ENCODE results near the gene SYNE2. TPM values are rescaled to one million over a fixed set of nuclear protein-coding genes. Genes with fewer than 3 reads are reported as not detected.

SYNE2 gene
- total and polyA plus RNA-seq, 2 of the 8 experiments (the other 6 are each of a cell fraction or from before 2014, with no cell fraction given): 32.6 to 46.1 TPM

DNA sequence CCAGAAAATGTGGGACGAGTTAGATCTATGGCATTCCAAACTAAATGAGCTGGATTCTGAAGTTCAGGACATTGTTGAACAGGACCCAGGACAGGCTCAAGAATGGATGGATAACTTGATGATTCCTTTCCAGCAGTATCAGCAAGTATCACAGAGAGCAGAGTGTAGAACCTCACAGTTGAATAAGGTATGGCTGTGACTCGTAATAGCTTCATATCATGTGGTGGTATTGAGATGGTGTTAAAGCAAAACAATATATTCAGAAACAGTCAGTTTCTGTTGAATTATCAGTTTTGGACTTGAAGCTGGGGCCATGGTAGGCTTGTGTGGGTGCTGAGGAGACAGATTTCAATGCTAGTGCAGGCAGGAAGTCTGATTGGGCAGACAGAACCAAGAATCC is 227.6 kb downstream of the SYNE2 start:
- Histone ChIP-seq H3K36me3 (ENCODE audit: control insufficient read depth in 2 of 4, insufficient read depth in 4 of 4, low read length in 3 of 4) (peaks cover 4 to 17% (median 12%) of the 10 kb centered on the region in 4 experiments; a peak in 5 of 8 replicates), H3K14ac (ENCODE audit: insufficient read length) (no peak overlapping the region), H3K27ac (ENCODE audit: low read depth, low read length) (no peak overlapping the region), H3K4me1 (replicated peaks in 1 of 4; ENCODE audit: control insufficient read depth in 3 of 4, insufficient read depth in 4 of 4, low read length in 3 of 4) (no peaks in the 10 kb centered on the region), H2AK5ac (ENCODE audit: low read depth, low read length) (no peak overlapping the region), H4K5ac (ENCODE audit: insufficient read length, low read depth, low read length) (no peak overlapping the region), H3K79me2 (ENCODE audit: control insufficient read depth in 1 of 2, insufficient read depth in 2 of 2, low read length in 2 of 2) (no peaks in the 10 kb centered on the region), H4K91ac (replicated peaks; ENCODE audit: insufficient read length, low read length) (no peak overlapping the region), H3K4me2 (ENCODE audit: insufficient read depth in 1 of 2, low read depth in 2 of 2, low read length in 2 of 2) (no peak overlapping the region), H2BK12ac (ENCODE audit: low read depth, low read length) (no peak overlapping the region), H3K79me1 (ENCODE audit: low read depth, low read length) (no peaks in the 10 kb centered on the region), H2BK120ac (replicated peaks; ENCODE audit: low read depth, low read length) (no peak overlapping the region), H3K23ac (ENCODE audit: insufficient read length) (no peak overlapping the region), H2BK5ac (ENCODE audit: low read depth, low read length) (no peak overlapping the region), H3K9ac (replicated peaks in 1 of 4; ENCODE audit: extremely low read depth in 1 of 4, low read depth in 3 of 4, low read length in 3 of 4) (no peak overlapping the region), H3K56ac (replicated peaks; ENCODE audit: insufficient read length, low read depth, low read length) (no peak overlapping the region), H3K18ac (ENCODE audit: extremely low read depth, low read length) (no peak overlapping the region), H2AFZ (ENCODE audit: low read length) (no peak overlapping the region), H2BK15ac (ENCODE audit: low read length) (no peak overlapping the region), H4K20me1 (replicated peaks in 1 of 2; ENCODE audit: control insufficient read depth in 1 of 2, insufficient read depth in 2 of 2, low read length in 2 of 2) (no peaks in the 10 kb centered on the region), H2BK20ac (ENCODE audit: low read length) (no peak overlapping the region), H3K9me3 (ENCODE audit: insufficient read depth in 2 of 2, low read depth in 1 of 2, low read length in 1 of 2) (no peaks in the 10 kb centered on the region), H3K4ac (replicated peaks; ENCODE audit: insufficient read length, low read depth, low read length) (no peak overlapping the region), H3K23me2 (ENCODE audit: low read depth, low read length) (no peaks in the 10 kb centered on the region), H3K27me3 (replicated peaks in 1 of 4; ENCODE audit: control insufficient read depth in 3 of 4, extremely low read depth in 1 of 4, insufficient read depth in 3 of 4, low read length in 3 of 4) (no peaks in the 10 kb centered on the region), H3K4me3 (ENCODE audit: extremely low read depth in 1 of 4, insufficient read depth in 2 of 4, low read depth in 3 of 4, low read length in 4 of 4) (no peak overlapping the region), H4K8ac (ENCODE audit: extremely low read depth, insufficient read depth, low read length) (no peak overlapping the region)
- POLR2A ChIA-PET (ENCODE audit: partially characterized antibody): no interaction called here
- CTCF ChIA-PET (ENCODE audit: partially characterized antibody): interaction anchor here (0.7 to 1.8 kb wide), 4 partner anchors 19 to 663 kb away, joined by 3 to 7 read pairs (median 4); no protein-coding TSS in a partner anchor
- FAIRE-seq: no peak
- DNase-seq (ENCODE audit: low read depth in 1 of 2, low spot score in 2 of 2): no peak
- 92% methylated on average over 2 of the region's 2 CpGs; no CpG with 5 or more reads in 1 of the 2 experiments for WGBS, 2 experiments (ENCODE audit: extremely low coverage in 1 of 2, insufficient coverage in 1 of 2, insufficient read length in 1 of 2, insufficient replicate concordance in 2 of 2, low coverage in 1 of 2, low lambda C conversion rate in 2 of 2, missing lambda C conversion rate in 1 of 2)
- no peak for TF ChIP-seq EZH2 (IDR thresholded peaks at IDR 0.05; ENCODE audit: low read depth, low read length, severe bottlenecking)
- TF ChIP-seq TEAD4 (IDR thresholded peaks at IDR 0.05; ENCODE audit: low read depth, low read length): no peak
- no peak for TF ChIP-seq SUZ12 (IDR thresholded peaks at IDR 0.05; ENCODE audit: low read length)
- TF ChIP-seq SIRT6 (IDR thresholded peaks at IDR 0.05; ENCODE audit: low read length): no peak
- no peak for TF ChIP-seq BRCA1 (IDR thresholded peaks at IDR 0.05; ENCODE audit: low read depth, low read length)
- no peak for TF ChIP-seq POLR2AphosphoS5 (IDR thresholded peaks at IDR 0.05; ENCODE audit: low read depth, low read length)
- TF ChIP-seq RXRA (IDR thresholded peaks at IDR 0.05; ENCODE audit: insufficient read depth, low read depth, low read length): no peak
- TF ChIP-seq CTBP2 (IDR thresholded peaks at IDR 0.05; ENCODE audit: borderline replicate concordance, insufficient read depth, insufficient read length, low read length): no peak
- TF ChIP-seq ASH2L (IDR thresholded peaks at IDR 0.05; ENCODE audit: low read length): no peak
- no peak for TF ChIP-seq EGR1 (IDR thresholded peaks at IDR 0.05; ENCODE audit: borderline replicate concordance, low read depth, low read length)
- no peak for TF ChIP-seq CEBPB (IDR thresholded peaks at IDR 0.05; ENCODE audit: low read depth, low read length)

Data from H1 (cell line).